ENCODE measurements around the gene SYDE2. TPM values are rescaled to one million over a fixed set of nuclear protein-coding genes. Genes with fewer than 3 reads are reported as not detected.

The SYDE2 gene
- total RNA-seq, 1 experiment from 2014 or later, result 19.9 TPM

DNA sequence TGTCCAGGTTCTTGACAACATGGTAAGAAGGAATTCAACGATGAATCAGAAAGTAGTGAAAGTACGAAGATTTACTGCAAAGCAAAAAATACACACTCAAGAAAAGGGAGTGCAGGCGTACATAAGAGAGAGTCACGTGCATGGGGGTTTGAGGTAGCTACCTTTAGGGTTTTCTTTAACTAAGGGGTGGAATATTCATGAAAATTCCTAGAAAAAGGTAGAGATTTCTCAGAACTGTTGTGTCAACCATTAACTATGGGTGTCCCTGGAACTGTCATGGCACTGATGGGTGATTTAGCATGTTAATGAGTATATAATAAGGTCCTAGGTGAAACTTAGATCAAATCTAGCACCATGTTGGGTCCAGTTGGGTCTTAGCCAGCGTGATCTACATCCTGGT is 22.5 kb upstream of the SYDE2 start:
- Mint-ChIP-seq H3K27ac (ENCODE audit: unreplicated experiment) (peak overlapping the region; percentile 79), H3K4me3 (ENCODE audit: unreplicated experiment) (peak overlapping the region; percentile 46), H3K27me3 (ENCODE audit: insufficient read depth, unreplicated experiment) (no peaks in the 10 kb centered on the region), H3K36me3 (ENCODE audit: insufficient read depth, unreplicated experiment) (peaks cover 10% of the 10 kb centered on the region), H3K9me3 (ENCODE audit: unreplicated experiment) (no peaks in the 10 kb centered on the region), H3K4me1 (ENCODE audit: low read depth, unreplicated experiment) (peaks cover 40% of the 10 kb centered on the region)
- no peaks in the 10 kb centered on the region for H3K36me3 ChIP-seq (ENCODE audit: control insufficient read depth, insufficient read depth, low read length)
- no peak overlapping the region for H3K4me3 ChIP-seq (ENCODE audit: low read depth, low read length)
- CTCF ChIA-PET, result no interaction called here
- no peaks in the 10 kb centered on the region for H3K9me3 ChIP-seq
- H3K4me1 ChIP-seq, result peaks cover 53% of the 10 kb centered on the region
- BruUV-seq (replicated peaks), result no TSS peak
- TF ChIP-seq, protein P1, sequence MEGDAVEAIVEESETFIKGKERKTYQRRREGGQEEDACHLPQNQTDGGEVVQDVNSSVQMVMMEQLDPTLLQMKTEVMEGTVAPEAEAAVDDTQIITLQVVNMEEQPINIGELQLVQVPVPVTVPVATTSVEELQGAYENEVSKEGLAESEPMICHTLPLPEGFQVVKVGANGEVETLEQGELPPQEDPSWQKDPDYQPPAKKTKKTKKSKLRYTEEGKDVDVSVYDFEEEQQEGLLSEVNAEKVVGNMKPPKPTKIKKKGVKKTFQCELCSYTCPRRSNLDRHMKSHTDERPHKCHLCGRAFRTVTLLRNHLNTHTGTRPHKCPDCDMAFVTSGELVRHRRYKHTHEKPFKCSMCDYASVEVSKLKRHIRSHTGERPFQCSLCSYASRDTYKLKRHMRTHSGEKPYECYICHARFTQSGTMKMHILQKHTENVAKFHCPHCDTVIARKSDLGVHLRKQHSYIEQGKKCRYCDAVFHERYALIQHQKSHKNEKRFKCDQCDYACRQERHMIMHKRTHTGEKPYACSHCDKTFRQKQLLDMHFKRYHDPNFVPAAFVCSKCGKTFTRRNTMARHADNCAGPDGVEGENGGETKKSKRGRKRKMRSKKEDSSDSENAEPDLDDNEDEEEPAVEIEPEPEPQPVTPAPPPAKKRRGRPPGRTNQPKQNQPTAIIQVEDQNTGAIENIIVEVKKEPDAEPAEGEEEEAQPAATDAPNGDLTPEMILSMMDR (IDR thresholded peaks at IDR 0.05; ENCODE audit: insufficient read depth in 1 of 2, low read depth in 1 of 2, low read length in 1 of 2, severe bottlenecking in 1 of 2, unreplicated experiment in 1 of 2), result no peak
- DNase-seq, result no peak
- POLR2A ChIA-PET, result no interaction called here
- H3K27me3 ChIP-seq (replicated peaks; ENCODE audit: control insufficient read depth, insufficient read depth, low read length), result no peaks in the 10 kb centered on the region
- intact Hi-C loops (cut with micrococcal nuclease; ENCODE audit: unreplicated experiment), result no loop called here

DNA sequence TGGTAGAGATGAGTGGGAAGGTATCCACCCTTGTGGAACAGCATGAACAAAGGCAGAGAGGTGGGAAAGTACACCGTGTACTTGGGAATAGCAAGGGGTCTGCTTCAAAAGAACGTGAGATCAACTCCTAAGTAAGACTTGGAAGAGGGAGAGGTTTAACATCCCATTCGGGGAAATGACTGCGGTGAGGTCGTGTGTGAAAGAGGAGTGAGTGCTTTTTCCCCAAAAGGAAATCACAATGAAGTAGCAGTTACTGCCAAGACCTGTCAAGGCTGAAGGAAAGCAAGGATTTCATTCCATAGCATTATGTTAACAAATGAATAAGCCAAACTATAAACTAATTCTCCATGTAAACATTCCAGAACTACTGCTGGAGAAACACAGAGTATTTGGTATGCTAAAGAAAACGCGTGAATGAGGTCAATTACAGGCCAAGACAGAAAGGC is 20.0 kb upstream of the SYDE2 start:
- Mint-ChIP-seq H3K27ac (ENCODE audit: unreplicated experiment) (peak overlapping the region; percentile 51), H3K27me3 (ENCODE audit: insufficient read depth, unreplicated experiment) (no peaks in the 10 kb centered on the region), H3K9me3 (ENCODE audit: unreplicated experiment) (no peaks in the 10 kb centered on the region), H3K4me3 (ENCODE audit: unreplicated experiment) (no peak overlapping the region), H3K4me1 (ENCODE audit: low read depth, unreplicated experiment) (peaks cover 40% of the 10 kb centered on the region), H3K36me3 (ENCODE audit: insufficient read depth, unreplicated experiment) (peaks cover 10% of the 10 kb centered on the region)
- no peaks in the 10 kb centered on the region for H3K36me3 ChIP-seq (ENCODE audit: control insufficient read depth, insufficient read depth, low read length)
- no peaks in the 10 kb centered on the region for H3K9me3 ChIP-seq
- no TSS peak for BruUV-seq (replicated peaks)
- TF ChIP-seq, protein P1 (IDR thresholded peaks at IDR 0.05; ENCODE audit: insufficient read depth in 1 of 2, low read depth in 1 of 2, low read length in 1 of 2, severe bottlenecking in 1 of 2, unreplicated experiment in 1 of 2), result no peak
- no peak for DNase-seq
- ChIA-PET POLR2A (no interaction called here), CTCF (no interaction called here)
- intact Hi-C loops (cut with micrococcal nuclease; ENCODE audit: unreplicated experiment), result no loop called here
- H3K4me3 ChIP-seq (ENCODE audit: low read depth, low read length), result no peak overlapping the region
- H3K27me3 ChIP-seq (replicated peaks; ENCODE audit: control insufficient read depth, insufficient read depth, low read length), result no peaks in the 10 kb centered on the region
- peaks cover 36% of the 10 kb centered on the region for H3K4me1 ChIP-seq

DNA sequence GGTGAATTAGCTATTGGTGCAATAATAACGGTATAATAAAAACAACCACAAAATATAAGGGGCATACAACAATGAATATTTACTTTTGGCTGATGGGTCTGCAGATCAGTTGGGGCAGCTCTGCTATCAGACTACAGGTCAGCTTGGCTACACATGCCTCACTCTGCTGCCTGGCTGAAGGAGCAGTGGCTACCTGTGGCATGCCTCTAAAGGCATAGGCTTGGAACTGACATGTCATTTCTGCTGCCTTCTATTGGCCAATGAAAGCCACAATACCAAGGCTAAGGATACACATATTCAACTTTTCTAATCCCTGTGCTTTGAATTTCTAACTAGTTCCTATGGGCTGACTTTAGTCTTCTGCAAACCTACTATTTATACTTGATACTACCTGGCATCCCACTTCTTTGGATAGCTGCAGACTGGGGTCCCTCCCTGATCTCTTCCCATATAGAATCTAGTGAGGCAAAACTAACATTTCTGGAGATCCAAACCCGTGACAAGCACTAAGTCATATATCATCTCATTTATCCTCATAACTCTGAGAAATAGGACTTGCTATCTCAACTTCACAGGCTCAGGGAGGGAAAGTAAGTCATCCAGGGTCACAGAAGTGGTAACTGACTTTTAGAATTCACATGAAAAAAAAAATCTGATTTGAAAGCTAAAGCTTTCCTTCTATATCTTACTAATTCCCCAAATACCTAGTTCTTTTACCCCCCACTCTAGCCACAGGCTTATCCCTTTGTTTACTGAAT is 19.2 kb upstream of the SYDE2 start:
- ChIA-PET POLR2A (no interaction called here), CTCF (no interaction called here)
- Histone ChIP-seq H3K36me3 (ENCODE audit: control insufficient read depth, insufficient read depth, low read length) (no peaks in the 10 kb centered on the region), H3K9me3 (no peaks in the 10 kb centered on the region), H3K4me3 (ENCODE audit: low read depth, low read length) (no peak overlapping the region), H3K27me3 (replicated peaks; ENCODE audit: control insufficient read depth, insufficient read depth, low read length) (no peaks in the 10 kb centered on the region), H3K4me1 (peaks cover 36% of the 10 kb centered on the region)
- Mint-ChIP-seq H3K4me3 (ENCODE audit: unreplicated experiment) (no peak overlapping the region), H3K27me3 (ENCODE audit: insufficient read depth, unreplicated experiment) (no peaks in the 10 kb centered on the region), H3K9me3 (ENCODE audit: unreplicated experiment) (no peaks in the 10 kb centered on the region), H3K4me1 (ENCODE audit: low read depth, unreplicated experiment) (peaks cover 40% of the 10 kb centered on the region), H3K27ac (ENCODE audit: unreplicated experiment) (peak overlapping the region; percentile 51), H3K36me3 (ENCODE audit: insufficient read depth, unreplicated experiment) (peaks cover 6% of the 10 kb centered on the region)
- BruUV-seq (replicated peaks), result no TSS peak
- TF ChIP-seq, protein P1 (IDR thresholded peaks at IDR 0.05; ENCODE audit: insufficient read depth in 1 of 2, low read depth in 1 of 2, low read length in 1 of 2, severe bottlenecking in 1 of 2, unreplicated experiment in 1 of 2), result no peak
- intact Hi-C loops (cut with micrococcal nuclease; ENCODE audit: unreplicated experiment), result no loop called here
- no peak for DNase-seq
